AG09309 (cell line): Measurements from ENCODE around the gene EPN3.
A peak's percentile ranks its signal among the peaks of the same experiment; 100 is the strongest.

Source experiments
- DNase-seq: peaks from one replicate; pipeline ENCODE4 v3.0.0-alpha.2; 2010; ENCODE audit warnings: low read depth
- H3K4me3 ChIP-seq: 2 replicates; pipeline ENCODE4 v1.5.1; 2011; ENCODE audit warnings: mild to moderate bottlenecking, low read depth, low read length, moderate library complexity; ENCODE audit not compliant: control insufficient read depth
- CTCF ChIP-seq: IDR thresholded peaks from 2 replicates; pipeline ENCODE4 v1.5.1; 2011; ENCODE audit warnings: mild to moderate bottlenecking, low read depth, low read length, inconsistent platforms; ENCODE audit not compliant: insufficient read depth, control insufficient read depth; ENCODE audit errors: missing control alignments

Gene EPN3

GRCh38 chr17:50547736-50548083, 15.2 kb downstream of the EPN3 start:
- no peak for DNase-seq
- no peak for TF ChIP-seq CTCF
- H3K4me3 ChIP-seq = peak overlapping the region; percentile 62

DNA sequence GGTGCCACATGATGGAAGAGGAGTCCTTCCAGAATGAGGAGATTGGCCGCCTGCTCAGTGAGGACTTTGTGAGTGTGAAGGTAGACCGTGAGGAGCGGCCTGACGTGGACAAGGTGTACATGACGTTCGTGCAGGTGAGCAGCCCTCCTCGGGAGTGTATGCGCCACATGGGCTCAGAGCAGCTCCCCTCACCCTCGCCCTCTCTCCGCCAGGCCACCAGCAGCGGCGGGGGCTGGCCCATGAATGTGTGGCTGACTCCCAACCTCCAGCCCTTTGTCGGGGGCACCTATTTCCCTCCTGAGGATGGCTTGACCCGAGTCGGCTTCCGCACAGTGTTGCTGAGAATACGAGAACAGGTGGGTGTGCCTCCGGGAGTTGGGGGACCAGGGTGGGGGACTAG, 16.3 kb downstream of the EPN3 start:
- DNase-seq = no peak
- H3K4me3 ChIP-seq = no peak overlapping the region
- TF ChIP-seq CTCF = no peak

DNA sequence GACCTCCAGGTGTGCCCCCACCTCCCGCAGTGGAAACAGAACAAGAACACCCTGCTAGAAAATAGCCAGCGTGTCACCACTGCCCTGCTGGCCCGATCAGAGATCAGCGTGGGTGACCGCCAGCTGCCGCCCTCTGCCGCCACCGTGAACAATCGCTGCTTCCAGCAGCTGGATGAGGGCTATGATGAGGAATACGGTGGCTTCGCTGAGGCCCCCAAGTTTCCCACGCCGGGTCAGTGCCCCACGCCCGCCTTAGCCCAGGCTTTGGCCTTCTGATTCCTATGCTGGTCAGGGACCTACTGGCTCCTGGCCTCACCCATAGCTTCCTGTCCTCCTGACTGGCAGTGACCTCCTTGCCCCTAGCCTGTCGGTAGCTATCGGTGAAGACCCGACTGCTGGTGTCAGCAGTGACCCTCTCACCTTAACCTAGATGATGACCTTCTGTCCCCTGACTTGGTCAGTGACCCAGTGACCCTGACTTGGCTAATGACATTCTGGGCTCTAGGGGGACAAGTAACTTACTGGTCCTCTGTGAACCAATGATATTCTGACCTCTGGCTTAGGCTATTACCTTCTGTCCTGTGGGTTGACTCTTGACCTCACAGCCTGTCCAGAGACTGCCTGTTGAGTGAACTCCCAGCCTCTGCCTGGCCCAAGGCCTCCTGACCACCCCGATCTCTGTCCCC, 16.9 kb downstream of the EPN3 start:
- TF ChIP-seq CTCF = no peak
- no peak for DNase-seq
- H3K4me3 ChIP-seq = no peak overlapping the region

DNA sequence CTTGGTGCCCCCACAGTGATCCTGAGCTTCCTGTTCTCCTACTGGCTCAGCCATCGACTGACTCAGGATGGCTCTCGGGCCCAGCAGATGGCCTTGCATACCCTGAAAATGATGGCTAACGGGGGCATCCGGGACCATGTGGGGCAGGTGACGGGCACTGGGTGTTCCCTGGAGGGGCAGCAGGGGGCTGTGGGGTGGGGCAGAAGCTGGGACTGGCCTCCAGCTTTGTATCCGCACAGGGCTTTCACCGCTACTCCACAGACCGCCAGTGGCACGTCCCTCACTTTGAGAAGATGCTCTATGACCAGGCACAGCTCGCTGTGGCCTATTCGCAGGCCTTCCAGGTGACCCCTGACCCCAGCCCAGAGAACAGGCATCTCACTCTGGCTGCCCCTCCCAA, 17.4 kb downstream of the EPN3 start:
- no peak overlapping the region for H3K4me3 ChIP-seq
- no peak for DNase-seq
- TF ChIP-seq CTCF = no peak

DNA sequence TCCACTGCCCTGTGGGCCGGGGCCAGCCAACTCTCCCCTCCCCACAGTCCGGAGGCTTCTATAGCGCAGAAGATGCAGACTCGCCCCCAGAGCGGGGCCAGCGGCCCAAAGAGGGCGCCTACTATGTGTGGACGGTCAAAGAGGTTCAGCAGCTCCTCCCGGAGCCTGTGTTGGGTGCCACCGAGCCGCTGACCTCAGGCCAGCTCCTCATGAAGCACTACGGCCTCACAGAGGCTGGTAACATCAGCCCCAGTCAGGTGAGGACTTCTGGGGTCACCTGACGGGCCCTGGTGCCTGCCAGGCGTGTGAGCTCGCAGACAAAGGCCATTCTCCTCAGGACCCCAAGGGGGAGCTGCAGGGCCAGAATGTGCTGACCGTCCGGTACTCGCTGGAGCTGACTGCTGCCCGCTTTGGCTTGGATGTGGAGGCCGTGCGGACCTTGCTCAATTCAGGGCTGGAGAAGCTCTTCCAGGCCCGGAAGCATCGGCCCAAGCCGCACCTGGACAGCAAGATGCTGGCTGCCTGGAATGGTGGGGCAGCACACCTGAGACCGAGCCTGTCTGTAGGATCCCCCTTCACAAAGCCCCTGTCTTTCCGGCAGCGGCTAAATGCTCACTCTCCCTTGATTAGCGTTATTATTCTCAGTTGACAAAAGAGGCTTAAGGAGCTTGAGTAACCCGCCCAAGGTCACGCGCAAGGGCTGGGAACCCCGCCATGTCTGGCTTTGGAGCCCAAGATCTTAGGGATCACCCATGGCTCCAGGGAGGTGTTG, 18.3 kb downstream of the EPN3 start:
- DNase-seq = peak; percentile 56
- peak; percentile 94 for TF ChIP-seq CTCF
- no peak overlapping the region for H3K4me3 ChIP-seq

DNA sequence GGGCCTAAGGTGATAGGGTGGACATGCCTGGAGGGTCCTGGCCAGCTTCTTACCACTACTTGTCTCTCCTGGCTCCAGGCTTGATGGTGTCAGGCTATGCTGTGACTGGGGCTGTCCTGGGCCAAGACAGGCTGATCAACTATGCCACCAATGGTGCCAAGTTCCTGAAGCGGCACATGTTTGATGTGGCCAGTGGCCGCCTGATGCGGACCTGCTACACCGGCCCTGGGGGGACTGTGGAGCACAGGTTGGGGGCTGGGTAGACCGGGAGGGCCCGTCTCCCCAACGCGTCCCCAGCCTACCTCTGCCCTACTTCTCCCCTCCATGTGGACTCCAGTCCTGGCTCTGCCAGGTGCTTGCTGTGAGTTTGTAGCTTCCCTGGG, 18.9 kb downstream of the EPN3 start:
- no peak overlapping the region for H3K4me3 ChIP-seq
- DNase-seq = no peak
- TF ChIP-seq CTCF = no peak

DNA sequence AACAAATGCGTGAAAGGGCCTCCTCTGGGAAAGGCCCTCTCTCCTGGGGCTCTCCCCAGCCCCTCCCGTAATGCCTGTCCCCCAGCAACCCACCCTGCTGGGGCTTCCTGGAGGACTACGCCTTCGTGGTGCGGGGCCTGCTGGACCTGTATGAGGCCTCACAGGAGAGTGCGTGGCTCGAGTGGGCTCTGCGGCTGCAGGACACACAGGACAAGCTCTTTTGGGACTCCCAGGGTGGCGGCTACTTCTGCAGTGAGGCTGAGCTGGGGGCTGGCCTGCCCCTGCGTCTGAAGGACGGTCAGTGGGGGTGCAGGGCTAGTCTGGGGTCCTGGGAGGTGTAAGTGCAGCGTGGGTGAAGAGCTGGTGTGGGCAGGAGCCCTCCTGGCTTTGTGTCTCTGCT, 19.3 kb downstream of the EPN3 start:
- TF ChIP-seq CTCF = no peak
- H3K4me3 ChIP-seq = no peak overlapping the region
- no peak for DNase-seq
